NCI-H2107 (cell line): ENCODE measurements around the gene ZNF584.

Experiments
- DNase-seq: peaks from one replicate; lab custom pipeline; 2025; lab: John Stamatoyannopoulos, UW

The ZNF584 gene

GRCh38 chr19:58466089-58466759 is 57.8 kb downstream of the ZNF584 start:
- no peak for DNase-seq

- DNase-seq, result peak; percentile 97
Measured at GRCh38 chr19:58466760-58467589, 58.5 kb downstream of the ZNF584 start, which contains the start of gene ZNF324. ZNF324 (plus strand) TSS chr19:58467080; CDS start chr19:58469186, 2,106 bp downstream.
